Measurements from ENCODE around the gene REPS2.

The REPS2 gene

GRCh38 chrX:17098516-17099247, 152.2 kb downstream of the REPS2 start:
- no peak for DNase-seq

- no peak for DNase-seq
Measured at GRCh38 chrX:17104433-17104832, 158.0 kb downstream of the REPS2 start.

- no peak for DNase-seq
Measured at GRCh38 chrX:17120816-17121215, 174.4 kb downstream of the REPS2 start.

- DNase-seq, result no peak
Measured at GRCh38 chrX:17154001-17154400, 207.5 kb downstream of the REPS2 start.

- DNase-seq, result no peak
Measured at GRCh38 chrX:17160975-17161374, 214.5 kb downstream of the REPS2 start.

GRCh38 chrX:17161991-17162390, 215.5 kb downstream of the REPS2 start:
- DNase-seq, result no peak

GRCh38 chrX:17164079-17164478, 217.6 kb downstream of the REPS2 start:
- DNase-seq, result no peak

GRCh38 chrX:17164941-17165340, 218.5 kb downstream of the REPS2 start:
- no peak for DNase-seq

- no peak for DNase-seq
Measured at GRCh38 chrX:17167915-17168314, 221.5 kb downstream of the REPS2 start.

GRCh38 chrX:17170973-17171372, 224.5 kb downstream of the REPS2 start:
- no peak for DNase-seq

GRCh38 chrX:17174671-17175070, 228.2 kb downstream of the REPS2 start:
- DNase-seq, result no peak

GRCh38 chrX:17182317-17182716, 235.9 kb downstream of the REPS2 start:
- DNase-seq, result no peak

- no peak for DNase-seq
Measured at GRCh38 chrX:17183566-17183965, 237.1 kb downstream of the REPS2 start.

- DNase-seq, result no peak
Measured at GRCh38 chrX:17185431-17185830, 239.0 kb downstream of the REPS2 start.

GRCh38 chrX:17187136-17187756, 240.8 kb downstream of the REPS2 start:
- DNase-seq, result no peak

- no peak for DNase-seq
Measured at GRCh38 chrX:17192106-17192505, 245.6 kb downstream of the REPS2 start.

All from CD4-positive, alpha-beta T cell treated with Interleukin-4 for 1 hour (primary cell).